Nephron progenitor cell (in vitro differentiated cells): ENCODE data around the gene COMMD1.

Experiments used
- DNase-seq: peaks from one replicate; pipeline ENCODE4 v3.0.0; 2021
- H3K27ac Mint-ChIP-seq: 2 replicates; pipeline ENCODE4 v1.8.0; 2021; ENCODE audit warnings: mild to moderate bottlenecking, moderate library complexity, mixed read lengths
- H3K27me3 Mint-ChIP-seq: 2 replicates; pipeline ENCODE4 v1.8.0; 2021; ENCODE audit warnings: mild to moderate bottlenecking, low read depth, mixed read lengths; ENCODE audit not compliant: poor library complexity
- H3K36me3 Mint-ChIP-seq: 2 replicates; pipeline ENCODE4 v1.8.0; 2021; ENCODE audit warnings: low read depth, mixed read lengths
- H3K4me1 Mint-ChIP-seq: 2 replicates; pipeline ENCODE4 v1.8.0; 2021; ENCODE audit warnings: mixed read lengths
- H3K4me3 Mint-ChIP-seq: 2 replicates; pipeline ENCODE4 v1.8.0; 2021; ENCODE audit warnings: mild to moderate bottlenecking, moderate library complexity, mixed read lengths
- H3K9me3 Mint-ChIP-seq: 2 replicates; pipeline ENCODE4 v1.8.0; 2021; ENCODE audit warnings: mild to moderate bottlenecking, moderate library complexity, mixed read lengths
- TF ChIP-seq, protein P1 (sequence below): fragments of 200-600 bp; sonication (generic); IDR thresholded peaks from 2 replicates; pipeline ENCODE4 v1.5.0; 2021; ENCODE audit warnings: antibody characterized with exemption

COMMD1 gene

DNA sequence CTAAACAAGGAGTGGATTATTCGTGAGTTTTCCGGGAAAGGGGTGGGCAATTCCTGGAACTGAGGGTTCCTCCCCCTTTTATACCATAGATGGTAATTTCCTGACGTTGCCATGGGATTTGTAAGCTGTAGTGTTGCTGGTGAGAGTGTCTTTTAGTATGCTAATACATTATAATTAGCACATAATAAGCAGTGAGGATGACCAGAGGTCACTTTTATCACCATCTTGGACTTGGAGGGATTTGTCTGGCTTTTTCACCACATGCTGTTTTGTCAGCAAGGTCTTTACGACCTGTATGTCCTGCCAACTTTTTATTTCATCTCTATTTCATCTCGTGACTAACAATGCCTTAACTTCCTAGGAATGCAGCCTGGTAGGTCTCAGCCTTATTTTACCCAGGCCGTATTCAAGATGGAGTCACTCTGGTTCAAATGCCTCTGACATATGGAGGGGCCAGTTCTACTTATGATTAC lies 165.7 kb downstream of the COMMD1 start:
- Mint-ChIP-seq H3K4me3 (no peak overlapping the region), H3K4me1 (peaks cover 12% of the 10 kb centered on the region), H3K9me3 (peaks cover 3% of the 10 kb centered on the region), H3K27ac (no peak overlapping the region), H3K27me3 (no peaks in the 10 kb centered on the region), H3K36me3 (peaks cover 18% of the 10 kb centered on the region)
- TF ChIP-seq, protein P1, sequence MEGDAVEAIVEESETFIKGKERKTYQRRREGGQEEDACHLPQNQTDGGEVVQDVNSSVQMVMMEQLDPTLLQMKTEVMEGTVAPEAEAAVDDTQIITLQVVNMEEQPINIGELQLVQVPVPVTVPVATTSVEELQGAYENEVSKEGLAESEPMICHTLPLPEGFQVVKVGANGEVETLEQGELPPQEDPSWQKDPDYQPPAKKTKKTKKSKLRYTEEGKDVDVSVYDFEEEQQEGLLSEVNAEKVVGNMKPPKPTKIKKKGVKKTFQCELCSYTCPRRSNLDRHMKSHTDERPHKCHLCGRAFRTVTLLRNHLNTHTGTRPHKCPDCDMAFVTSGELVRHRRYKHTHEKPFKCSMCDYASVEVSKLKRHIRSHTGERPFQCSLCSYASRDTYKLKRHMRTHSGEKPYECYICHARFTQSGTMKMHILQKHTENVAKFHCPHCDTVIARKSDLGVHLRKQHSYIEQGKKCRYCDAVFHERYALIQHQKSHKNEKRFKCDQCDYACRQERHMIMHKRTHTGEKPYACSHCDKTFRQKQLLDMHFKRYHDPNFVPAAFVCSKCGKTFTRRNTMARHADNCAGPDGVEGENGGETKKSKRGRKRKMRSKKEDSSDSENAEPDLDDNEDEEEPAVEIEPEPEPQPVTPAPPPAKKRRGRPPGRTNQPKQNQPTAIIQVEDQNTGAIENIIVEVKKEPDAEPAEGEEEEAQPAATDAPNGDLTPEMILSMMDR: no peak
- DNase-seq: no peak

DNA sequence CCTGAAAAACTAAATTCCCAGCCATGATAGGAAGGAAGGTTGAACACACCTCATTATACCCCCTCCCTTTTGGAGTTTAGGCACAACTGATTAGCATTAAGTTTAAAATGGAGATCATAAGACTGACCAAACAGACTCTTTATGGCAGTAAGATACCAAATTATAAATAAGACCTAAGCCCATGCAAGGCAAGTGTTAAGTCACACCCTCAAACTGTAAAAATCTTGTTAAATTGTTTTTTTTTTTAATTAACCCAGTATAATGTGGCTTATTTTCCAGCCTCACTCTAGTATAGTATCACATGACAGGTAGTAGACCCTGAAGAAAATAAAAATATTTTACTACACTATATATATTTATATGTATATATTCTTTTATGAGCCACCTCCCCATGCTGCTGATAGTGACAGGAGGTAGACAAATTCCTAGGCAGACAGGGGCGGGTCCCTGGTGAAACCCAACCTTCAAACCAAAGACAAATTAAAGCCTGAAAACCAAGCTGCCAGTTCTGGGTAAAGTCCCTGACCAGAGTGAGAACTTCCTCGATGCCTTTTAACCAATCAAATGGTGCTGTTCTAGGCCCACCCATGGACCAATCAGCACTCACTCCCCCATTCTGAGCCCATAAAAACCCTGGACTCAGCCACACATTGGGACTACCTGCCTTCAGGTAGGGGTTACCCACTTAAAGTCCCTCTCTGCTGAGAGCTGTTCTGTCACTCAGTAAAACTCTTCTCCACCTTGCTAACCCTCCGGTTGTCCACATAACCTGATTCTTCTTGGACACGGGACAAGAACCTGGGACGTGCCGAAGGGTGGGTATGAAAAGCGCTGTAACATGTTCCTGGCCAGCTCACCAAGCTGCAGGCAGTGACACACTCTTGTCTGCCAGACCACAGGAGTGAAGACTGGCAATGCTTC lies 166.5 kb downstream of the COMMD1 start:
- DNase-seq: no peak
- Mint-ChIP-seq H3K4me3 (no peak overlapping the region), H3K27ac (no peak overlapping the region), H3K4me1 (peaks cover 12% of the 10 kb centered on the region), H3K9me3 (peaks cover 3% of the 10 kb centered on the region), H3K36me3 (peaks cover 18% of the 10 kb centered on the region), H3K27me3 (no peaks in the 10 kb centered on the region)
- TF ChIP-seq, protein P1: no peak

DNA sequence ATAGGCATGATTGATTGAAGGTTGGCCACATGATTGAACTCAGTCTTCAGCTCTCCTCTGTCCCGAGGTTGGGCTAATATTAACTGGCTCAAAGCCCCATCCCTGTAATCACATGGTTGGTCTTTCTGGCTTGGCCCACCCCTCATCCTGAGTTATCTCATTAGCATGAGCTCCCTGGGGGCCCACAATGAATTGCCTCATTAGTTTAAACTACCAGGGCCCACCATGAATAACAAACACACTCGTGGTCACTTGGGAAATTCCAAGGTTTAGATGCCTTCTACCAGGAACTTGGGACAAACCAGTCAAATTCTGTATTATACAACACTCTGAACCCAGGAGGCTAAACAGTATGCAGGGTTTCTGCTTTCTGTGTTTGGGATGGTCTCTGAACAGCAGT lies 168.8 kb downstream of the COMMD1 start:
- no peak overlapping the region for H3K27ac Mint-ChIP-seq
- TF ChIP-seq, protein P1: no peak
- H3K4me3 Mint-ChIP-seq: no peak overlapping the region
- no peak for DNase-seq
- H3K4me1 Mint-ChIP-seq: peaks cover 12% of the 10 kb centered on the region
- no peaks in the 10 kb centered on the region for H3K27me3 Mint-ChIP-seq
- H3K36me3 Mint-ChIP-seq: peaks cover 18% of the 10 kb centered on the region
- H3K9me3 Mint-ChIP-seq: peaks cover 3% of the 10 kb centered on the region

DNA sequence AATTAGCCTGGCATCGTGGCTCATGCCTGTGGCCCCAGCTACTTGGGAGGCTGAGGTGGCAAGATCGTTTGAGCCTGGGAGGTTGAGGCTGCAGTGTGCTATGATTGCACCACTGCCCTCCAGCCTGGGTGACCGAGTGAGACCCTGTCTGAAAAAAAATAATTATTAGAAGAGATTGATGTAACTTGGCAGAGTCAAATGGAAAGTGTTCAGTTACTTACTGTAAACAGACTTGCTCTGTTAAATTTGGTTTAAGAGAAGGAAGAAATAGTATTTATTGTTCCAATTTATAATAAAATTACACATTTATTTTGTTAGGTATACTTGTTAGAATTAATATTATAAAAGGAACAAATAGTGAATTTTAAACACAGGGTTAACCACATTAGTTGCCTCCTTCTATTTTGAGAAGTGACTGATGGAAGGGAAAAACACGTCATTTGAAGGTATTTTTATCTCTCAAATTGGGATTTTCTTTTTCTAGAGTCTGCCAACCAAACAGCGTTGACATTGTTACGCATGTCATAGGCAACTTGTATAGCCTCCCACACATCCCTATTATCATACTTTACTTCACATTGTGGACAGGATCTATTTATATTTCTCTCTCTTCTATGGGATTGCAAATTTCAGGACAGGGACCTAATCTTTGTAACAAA lies 171.6 kb downstream of the COMMD1 start:
- Mint-ChIP-seq H3K4me3 (no peak overlapping the region), H3K27ac (no peak overlapping the region), H3K27me3 (no peaks in the 10 kb centered on the region), H3K9me3 (peaks cover 3% of the 10 kb centered on the region), H3K4me1 (peaks cover 12% of the 10 kb centered on the region), H3K36me3 (peaks cover 10% of the 10 kb centered on the region)
- no peak for DNase-seq
- TF ChIP-seq, protein P1: no peak

DNA sequence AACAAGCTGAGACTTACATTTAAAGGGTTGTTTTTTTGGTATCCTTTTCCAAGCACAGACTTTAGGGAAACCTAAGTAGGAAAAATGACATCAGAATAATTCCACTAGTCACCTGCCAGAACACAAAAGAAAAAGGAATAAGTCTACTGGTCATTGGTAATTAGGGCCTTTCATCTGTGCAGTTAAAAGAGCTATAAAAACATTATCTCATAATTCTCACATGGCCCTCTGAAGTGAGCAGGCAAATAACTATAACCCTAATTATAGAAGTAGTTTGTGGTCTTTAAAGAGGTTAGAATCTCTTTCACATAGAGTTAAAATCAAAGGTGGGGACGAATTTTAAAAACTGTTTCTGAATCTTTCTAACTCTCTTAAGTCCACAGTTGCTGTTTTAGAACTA lies 179.3 kb downstream of the COMMD1 start:
- Mint-ChIP-seq H3K27me3 (peaks cover 2% of the 10 kb centered on the region), H3K4me1 (no peaks in the 10 kb centered on the region), H3K9me3 (no peaks in the 10 kb centered on the region), H3K4me3 (no peak overlapping the region), H3K27ac (no peak overlapping the region), H3K36me3 (no peaks in the 10 kb centered on the region)
- no peak for DNase-seq
- TF ChIP-seq, protein P1: no peak
